GOT3 (cell line): ENCODE data around the gene GPR61.

Experiments used
- DNase-seq: peaks from one replicate; lab custom pipeline; 2025; ENCODE audit warnings: mixed read lengths; lab: John Stamatoyannopoulos, UW

Gene GPR61

DNA sequence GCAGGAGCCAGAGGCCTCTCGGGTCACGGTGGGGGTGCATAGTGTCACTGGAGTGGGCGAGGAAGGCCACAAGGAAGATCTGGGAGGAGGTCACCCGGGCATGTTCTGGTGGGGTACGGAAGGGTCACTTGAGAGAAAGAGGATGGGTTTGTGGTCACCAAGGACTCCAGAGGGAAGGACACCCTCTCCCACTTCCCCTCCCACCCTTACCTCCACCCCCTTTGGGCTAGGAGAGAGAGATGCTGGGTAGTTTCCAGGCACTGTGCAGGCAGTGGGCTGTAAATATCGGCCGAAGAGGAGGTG lies 30.8 kb upstream of the GPR61 start:
- DNase-seq: no peak

- DNase-seq: no peak
These were observed 30.2 kb upstream of the GPR61 start, which contains the start of gene AMIGO1 for GRCh38 chr1:109509176-109510134. TSS of gene AMIGO1 (minus strand) at chr1:109509727. CDS start at chr1:109508912, 815 bp downstream.

- DNase-seq: no peak
These were observed 26.5 kb upstream of the GPR61 start for GRCh38 chr1:109513110-109513710.

DNA sequence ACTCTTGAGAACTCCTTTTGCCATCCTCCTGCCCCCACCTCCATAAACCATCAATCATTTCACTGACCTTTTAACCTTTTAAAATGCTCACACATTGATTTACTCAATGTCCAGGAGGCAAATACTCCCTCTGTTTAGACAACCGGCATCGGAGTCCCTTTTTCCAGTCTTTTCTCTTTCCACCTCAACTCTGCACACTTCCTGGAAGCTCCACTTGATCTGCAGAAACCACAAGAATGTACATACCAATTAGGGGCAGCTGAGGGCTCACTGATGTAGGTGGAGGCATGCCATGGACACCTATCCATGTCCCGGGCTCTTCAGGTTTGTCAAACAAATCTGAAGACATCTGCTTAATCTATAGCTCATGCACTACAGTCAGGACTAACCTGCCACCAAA lies 24.8 kb upstream of the GPR61 start:
- no peak for DNase-seq

GRCh38 chr1:109516872-109517271 lies 22.8 kb upstream of the GPR61 start:
- DNase-seq: no peak

DNA sequence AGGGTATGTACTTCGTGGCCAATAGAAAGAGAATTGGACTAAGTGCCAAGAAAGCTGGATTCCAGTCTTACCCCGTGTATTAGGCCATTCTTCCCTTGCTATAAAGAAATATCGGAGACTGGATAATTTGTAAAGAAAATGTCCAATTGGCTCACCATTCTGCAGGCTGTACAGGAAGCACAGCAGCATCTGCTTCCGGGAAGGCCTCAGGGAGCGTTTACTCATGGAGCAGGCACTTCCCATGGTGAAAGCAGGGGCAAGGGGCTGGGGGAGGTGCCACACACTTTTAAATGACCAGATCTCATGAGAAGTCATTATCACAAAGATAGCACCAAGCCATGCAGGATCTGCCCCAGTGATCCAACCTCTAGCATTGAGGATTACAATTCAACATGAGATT lies 22.3 kb upstream of the GPR61 start:
- DNase-seq: no peak

DNA sequence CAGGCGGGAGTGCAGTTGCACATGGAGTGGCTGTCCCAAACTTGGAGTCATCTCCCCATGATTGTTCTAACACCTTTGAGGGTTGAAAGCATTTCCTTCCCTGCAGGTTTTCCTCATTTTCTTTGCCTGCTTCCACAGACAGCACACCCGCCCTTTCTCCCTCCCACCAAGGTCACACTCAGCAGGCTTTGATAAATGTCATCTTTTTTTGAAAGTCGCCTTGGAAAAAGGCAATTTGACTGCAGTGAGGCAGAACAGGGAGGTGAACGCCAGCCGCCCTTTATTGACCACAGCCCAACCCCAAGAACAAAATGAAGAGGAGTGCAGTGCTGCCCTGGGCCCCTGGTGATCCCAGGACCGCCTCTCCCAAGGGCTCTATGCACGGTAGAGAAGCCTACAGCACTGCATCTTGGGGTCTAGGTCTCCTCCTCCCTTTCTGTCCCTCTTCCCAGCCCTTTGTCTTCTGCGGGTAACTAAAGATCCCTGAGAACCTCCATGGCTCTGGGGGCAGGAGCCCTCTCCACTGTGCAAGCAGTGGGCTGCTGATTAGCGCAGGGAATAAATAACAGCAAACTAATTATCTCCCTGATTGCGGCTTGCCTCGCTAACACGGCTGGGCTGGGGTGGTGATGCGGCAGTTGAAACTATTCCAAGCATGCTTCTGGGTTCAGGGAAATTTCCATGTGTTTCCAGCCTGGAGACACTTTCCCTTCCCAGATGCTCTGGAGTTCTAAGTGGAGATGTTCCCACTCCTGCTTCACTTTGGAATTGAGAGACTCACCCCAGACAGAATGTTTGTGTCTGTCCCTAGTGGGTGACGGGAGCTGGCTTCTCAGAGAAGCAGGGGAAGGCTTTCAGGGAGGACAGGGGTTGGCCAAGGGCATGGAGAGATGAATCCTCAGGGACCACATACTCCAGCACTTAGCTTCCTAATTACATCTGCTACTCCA lies 18.4 kb upstream of the GPR61 start:
- DNase-seq: no peak

- DNase-seq: no peak
These were observed 17.6 kb upstream of the GPR61 start for GRCh38 chr1:109522026-109522425.

DNA sequence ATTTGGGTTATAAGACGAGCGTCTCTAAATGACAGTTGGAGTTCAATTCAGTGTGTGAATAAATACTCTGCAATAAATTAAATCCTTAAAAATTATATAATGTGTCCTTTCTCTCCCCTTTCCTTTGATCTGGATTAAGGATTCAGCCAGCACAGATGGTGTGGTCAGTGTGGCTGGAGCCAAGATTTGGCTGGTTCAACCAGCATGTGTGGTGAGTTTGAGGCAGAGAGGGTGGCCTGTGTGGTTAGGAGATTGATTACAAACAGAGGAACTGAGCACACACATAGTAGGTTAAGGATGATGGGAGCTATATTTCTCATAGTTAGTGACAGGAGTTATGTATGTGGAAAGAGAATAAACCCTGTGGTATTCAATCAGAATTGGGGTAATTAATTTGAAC lies 16.0 kb upstream of the GPR61 start:
- DNase-seq: no peak

GRCh38 chr1:109527098-109527811 lies 12.4 kb upstream of the GPR61 start:
- no peak for DNase-seq

DNA sequence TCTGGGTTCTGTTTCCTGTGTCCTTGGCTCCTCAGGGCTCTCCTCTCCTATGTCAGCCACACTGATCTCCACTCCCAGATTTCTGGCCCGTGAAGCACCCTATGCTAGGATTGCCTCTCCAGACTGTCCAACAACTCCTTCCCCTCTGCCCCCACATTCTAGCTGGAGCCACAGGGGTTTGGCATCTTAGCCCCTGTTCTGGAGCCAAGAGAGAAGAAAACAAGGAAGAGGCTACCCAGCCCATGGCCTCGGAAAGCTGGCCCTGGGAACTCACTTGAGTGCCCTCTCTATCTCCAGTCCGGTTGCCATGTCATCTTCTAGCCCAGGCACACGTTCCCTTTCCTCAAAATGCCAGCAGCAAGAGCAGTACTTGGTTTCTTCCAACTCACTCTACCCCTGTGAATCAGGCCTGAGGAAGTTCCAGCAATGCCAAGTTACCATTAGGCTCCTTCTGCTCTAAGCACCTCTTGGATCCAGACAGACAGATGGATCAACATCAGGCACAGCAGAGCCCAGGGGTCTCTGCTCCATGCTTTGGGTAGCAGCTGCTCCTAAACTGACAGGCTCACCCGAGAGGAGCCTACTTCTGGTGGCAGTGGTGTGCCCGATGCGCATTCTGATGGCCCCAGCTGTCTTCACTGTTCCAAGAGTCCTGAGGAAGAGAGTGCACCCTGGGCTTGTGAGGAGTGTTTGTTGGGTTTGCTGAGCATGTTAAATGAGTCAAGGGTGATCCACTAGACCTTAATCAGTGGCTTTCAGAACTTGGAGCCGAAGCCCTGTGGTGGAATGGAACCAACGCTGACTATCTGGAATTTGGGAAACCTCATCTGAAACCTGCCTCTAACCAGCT lies 11.6 kb upstream of the GPR61 start:
- no peak for DNase-seq

- no peak for DNase-seq
These were observed 11.0 kb upstream of the GPR61 start for GRCh38 chr1:109528712-109529111.

GRCh38 chr1:109529881-109530456 lies 9.7 kb upstream of the GPR61 start:
- DNase-seq: no peak

- no peak for DNase-seq
These were observed 9.1 kb upstream of the GPR61 start for GRCh38 chr1:109530457-109531087.

- no peak for DNase-seq
These were observed 8.3 kb upstream of the GPR61 start for GRCh38 chr1:109531380-109531779.

DNA sequence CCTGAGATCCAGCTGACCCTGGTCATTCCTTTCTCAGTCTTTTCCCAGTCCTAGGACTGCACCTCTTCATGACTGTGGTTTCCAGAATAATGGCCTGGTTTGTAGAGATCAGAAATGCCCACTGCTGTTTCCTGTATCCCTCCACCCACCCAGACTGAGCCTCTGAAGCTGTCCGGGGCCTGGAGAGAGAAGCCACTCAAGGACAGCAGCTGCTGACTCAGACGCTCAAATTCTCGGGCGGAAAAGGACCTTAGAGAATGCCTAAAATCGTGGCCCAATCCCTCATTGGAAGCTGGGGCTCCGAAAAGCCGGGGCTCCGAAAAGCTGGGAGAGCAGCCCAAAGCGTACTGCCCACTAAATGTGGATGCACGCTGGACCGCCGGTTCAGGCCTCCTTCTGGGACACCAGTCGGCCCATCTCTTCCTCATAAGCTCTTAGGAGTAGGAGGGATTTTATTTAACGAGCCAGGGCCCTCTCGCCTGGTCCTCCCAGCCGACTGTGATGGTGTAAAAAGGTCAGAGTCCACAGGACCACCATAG lies 7.8 kb upstream of the GPR61 start:
- DNase-seq: no peak

- DNase-seq: peak; percentile 29
These were observed 7.1 kb upstream of the GPR61 start for GRCh38 chr1:109532365-109533136.

- no peak for DNase-seq
These were observed 5.3 kb upstream of the GPR61 start for GRCh38 chr1:109534307-109534858.

GRCh38 chr1:109535481-109535880 lies 4.2 kb upstream of the GPR61 start:
- no peak for DNase-seq
